ENCODE measurements around the gene KAT6B. TPM values are rescaled to one million over a fixed set of nuclear protein-coding genes. Genes with fewer than 3 reads are reported as not detected.
"Not testable (repeated sequence)": the region's sequence is repeated elsewhere in the genome, so short reads cannot be mapped to it uniquely, and the experiment has no call there.

KAT6B gene
- total RNA-seq, 1 donor from 2014 or later: 24.6 TPM

DNA sequence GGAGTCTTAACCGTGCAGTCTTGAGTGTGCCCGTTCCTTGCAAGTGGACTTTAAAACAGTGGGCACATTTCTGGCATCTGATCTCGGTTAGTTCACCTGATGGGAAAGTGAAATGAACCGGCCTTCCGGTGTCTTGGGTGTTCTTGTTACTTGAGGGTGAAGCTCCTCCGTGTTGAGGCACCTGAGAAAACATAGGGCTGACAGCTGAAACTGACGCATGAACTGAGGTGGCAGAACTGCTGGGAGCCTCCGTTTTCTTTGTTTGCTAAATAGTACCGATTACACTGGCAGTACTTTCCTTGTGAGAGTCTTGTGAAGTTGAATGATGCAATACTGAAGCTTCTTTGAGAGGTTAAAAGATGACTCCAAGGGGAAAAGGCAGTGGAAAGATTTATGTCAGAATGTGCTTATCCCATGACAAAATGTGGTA is 222.3 kb downstream of the KAT6B start:
- DNase-seq (ENCODE audit: low spot score): no peak
- Mint-ChIP-seq H3K9me3 (no peaks in the 10 kb centered on the region), H3K4me1 (ENCODE audit: low read depth) (peaks cover 26% of the 10 kb centered on the region), H3K27me3 (ENCODE audit: insufficient read depth) (no peaks in the 10 kb centered on the region), H3K4me3 (no peak overlapping the region), H3K27ac (no peak overlapping the region), H3K36me3 (ENCODE audit: low read depth) (no peaks in the 10 kb centered on the region)
- intact Hi-C loops (cut with micrococcal nuclease): no loop called here

DNA sequence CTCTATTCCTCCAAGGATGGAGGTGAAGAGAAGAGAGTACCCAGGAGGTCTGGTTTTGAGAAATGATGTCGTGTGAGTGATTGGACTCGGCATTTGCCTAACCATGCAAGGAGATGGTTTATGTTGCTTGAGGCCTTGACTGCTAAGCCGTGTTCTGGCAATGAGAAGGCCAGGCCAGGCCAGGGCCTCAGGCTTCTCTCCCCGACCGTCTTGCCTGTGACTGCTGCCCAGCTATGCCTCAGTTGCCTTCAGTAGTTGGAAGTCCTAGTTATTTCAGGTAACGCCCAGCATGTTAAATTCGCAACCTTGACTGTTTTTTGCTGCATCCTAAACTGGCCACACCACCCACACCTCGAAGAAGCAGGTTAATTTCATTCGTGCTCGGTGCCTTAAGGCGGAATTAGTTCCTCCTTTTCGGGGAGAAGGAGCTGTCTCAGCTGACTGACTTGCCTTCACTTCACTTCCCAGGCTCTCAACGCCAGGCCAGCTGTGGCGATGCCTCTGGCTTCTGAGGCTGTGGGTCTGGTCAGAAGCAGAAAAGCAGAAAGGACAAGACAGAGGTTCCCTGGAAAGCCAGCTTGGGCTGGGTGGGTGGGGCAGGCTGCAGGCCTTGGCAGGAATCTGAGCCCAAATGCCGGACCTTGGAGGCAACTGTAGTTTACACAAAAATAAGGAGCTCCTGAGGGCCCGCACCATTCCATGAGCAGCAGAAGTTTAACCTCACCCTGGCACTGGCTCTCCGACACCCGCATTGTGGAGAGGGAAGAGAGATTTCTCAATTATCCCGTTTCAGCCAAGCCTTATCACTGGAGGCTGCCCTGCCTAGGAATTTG is 223.1 kb downstream of the KAT6B start:
- Mint-ChIP-seq H3K27ac (no peak overlapping the region), H3K4me1 (ENCODE audit: low read depth) (peaks cover 17% of the 10 kb centered on the region), H3K27me3 (ENCODE audit: insufficient read depth) (no peaks in the 10 kb centered on the region), H3K9me3 (no peaks in the 10 kb centered on the region), H3K4me3 (no peak overlapping the region), H3K36me3 (ENCODE audit: low read depth) (no peaks in the 10 kb centered on the region)
- no peak for DNase-seq (ENCODE audit: low spot score)
- intact Hi-C loops (cut with micrococcal nuclease): no loop called here

DNA sequence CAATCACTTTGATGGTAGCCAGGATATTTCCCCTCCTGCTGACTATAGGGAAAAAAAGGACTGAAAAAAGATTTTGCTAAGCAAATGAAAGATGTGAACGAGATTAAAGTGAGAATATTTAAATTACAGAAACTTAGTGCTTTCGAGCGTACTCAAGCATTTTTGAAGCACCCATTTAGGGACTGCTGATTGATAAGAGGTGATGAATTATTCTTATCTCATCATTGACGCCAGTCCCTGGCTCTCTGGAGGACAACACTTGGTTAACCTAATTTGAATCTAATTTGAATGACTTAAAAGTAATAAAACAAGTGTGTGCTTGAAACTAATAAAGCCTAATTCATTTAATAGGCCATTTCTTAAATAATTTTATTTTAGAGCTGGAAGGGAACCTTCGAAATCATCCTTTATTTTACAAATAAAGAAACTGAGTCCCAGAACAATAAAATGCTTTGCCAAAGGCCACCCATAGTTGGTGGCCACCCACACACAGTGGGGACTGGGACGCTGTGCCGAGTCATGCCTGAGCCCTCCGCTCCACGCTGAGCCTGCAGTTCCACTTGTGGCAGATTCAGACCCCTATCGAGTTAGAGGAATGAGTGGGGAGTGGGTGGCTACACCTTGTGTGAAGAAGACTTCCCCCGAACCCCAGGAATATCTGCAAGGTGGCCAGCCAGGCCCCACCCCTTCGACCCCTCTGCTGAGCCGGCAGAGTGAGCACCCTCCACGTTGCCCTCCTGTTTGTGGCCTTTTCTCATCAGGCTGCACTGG is 223.9 kb downstream of the KAT6B start:
- intact Hi-C loops (cut with micrococcal nuclease): no loop called here
- no peak overlapping the region for H3K27ac Mint-ChIP-seq
- DNase-seq (ENCODE audit: low spot score): no peak
- H3K9me3 Mint-ChIP-seq: no peaks in the 10 kb centered on the region
- no peaks in the 10 kb centered on the region for H3K36me3 Mint-ChIP-seq (ENCODE audit: low read depth)
- H3K27me3 Mint-ChIP-seq (ENCODE audit: insufficient read depth): no peaks in the 10 kb centered on the region
- peaks cover 15% of the 10 kb centered on the region for H3K4me1 Mint-ChIP-seq (ENCODE audit: low read depth)
- H3K4me3 Mint-ChIP-seq: no peak overlapping the region

DNA sequence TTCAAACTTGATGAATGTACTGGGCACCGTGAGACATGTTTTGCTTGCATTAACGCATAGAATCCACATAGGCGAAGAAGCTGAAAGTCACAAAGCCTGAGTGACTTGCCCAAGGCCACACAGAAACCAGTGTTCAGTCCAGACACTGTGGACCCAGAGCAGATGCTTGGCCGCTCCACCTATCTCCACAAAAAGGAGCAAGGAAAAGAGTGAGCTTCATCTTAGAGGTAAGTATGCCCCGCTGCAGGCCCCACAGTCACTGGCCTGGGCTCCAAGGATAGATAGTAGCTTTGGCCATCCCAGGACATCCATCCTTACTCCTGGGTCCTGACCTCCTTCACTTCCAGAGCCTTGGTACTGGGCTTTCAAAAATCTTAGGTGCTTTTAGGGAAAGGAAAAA is 224.9 kb downstream of the KAT6B start:
- H3K4me1 Mint-ChIP-seq (ENCODE audit: low read depth): peaks cover 23% of the 10 kb centered on the region
- intact Hi-C loops (cut with micrococcal nuclease): no loop called here
- no peaks in the 10 kb centered on the region for H3K36me3 Mint-ChIP-seq (ENCODE audit: low read depth)
- no peak for DNase-seq (ENCODE audit: low spot score)
- H3K9me3 Mint-ChIP-seq: no peaks in the 10 kb centered on the region
- H3K4me3 Mint-ChIP-seq: no peak overlapping the region
- H3K27ac Mint-ChIP-seq: no peak overlapping the region
- H3K27me3 Mint-ChIP-seq (ENCODE audit: insufficient read depth): no peaks in the 10 kb centered on the region

DNA sequence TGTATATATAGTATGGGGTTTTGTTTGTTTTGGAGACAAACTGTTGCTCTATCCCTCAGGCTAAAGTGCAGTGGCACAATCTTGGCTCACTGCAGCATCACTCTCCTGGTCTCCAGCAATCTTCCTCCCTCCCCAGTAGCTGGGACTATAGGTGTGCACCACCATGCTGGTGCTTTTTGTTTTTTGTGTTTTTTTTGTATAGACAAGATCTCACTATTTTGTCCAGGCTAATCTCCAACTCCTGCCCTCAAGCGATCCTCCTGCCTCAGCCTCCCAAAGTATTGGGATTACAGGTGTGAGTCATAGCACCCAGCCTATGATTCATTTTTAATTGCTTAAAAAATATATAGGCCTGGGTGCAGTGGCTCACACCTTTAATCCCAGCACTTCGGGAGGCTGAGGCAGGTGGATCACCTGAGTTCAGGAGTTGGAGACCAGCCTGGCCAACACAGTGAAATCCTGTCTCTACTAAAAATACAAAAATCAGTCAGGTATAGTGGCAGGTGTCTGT is 229.6 kb downstream of the KAT6B start:
- H3K4me3 Mint-ChIP-seq; H3K27ac Mint-ChIP-seq; DNase-seq (ENCODE audit: low spot score); H3K36me3 Mint-ChIP-seq (ENCODE audit: low read depth); intact Hi-C loops (cut with micrococcal nuclease); H3K27me3 Mint-ChIP-seq (ENCODE audit: insufficient read depth); H3K9me3 Mint-ChIP-seq; H3K4me1 Mint-ChIP-seq (ENCODE audit: low read depth): not testable (repeated sequence)

DNA sequence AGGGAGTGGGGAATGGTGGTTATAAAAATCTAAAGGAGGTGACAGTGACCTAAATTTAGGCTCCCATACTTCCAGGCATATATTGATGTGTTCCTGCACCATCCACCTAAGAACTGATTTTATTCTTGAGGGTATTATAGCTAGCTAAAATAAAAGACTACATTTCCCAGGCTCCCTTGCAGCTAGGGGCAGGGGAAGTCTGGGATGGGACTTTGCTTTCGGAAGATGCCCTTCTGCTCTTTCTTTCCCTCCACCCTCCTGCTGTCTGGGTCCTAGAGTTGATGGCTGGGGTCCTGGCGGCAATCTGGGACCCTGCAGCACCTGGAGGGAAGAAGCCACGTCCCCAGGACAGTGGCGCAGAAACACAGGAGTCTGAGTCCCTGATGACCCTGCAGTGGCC is 231.3 kb downstream of the KAT6B start:
- Mint-ChIP-seq H3K27me3 (ENCODE audit: insufficient read depth) (no peaks in the 10 kb centered on the region), H3K4me1 (ENCODE audit: low read depth) (peaks cover 9% of the 10 kb centered on the region), H3K9me3 (no peaks in the 10 kb centered on the region), H3K36me3 (ENCODE audit: low read depth) (peaks cover 2% of the 10 kb centered on the region), H3K27ac (no peak overlapping the region), H3K4me3 (no peak overlapping the region)
- intact Hi-C loops (cut with micrococcal nuclease): no loop called here
- DNase-seq (ENCODE audit: low spot score): no peak

DNA sequence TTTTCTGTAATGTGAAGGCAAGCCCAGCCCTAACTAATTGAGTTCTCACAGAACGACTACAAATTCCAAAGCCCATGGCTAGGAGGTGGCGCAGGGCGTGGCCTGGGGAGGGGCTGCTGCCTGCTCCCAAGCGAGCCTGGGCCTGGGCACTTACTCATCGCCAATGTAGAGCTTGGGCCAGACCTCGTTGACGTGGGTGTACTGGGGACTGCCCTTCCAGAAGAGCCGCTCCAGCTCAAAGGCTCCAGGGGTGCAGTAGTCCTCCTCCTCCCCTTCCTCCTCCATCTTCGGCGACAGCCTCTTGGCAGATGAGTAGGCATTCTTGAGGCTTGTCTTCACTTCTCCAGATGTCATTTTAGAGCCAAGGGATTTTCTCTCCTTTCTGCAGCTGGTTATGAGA is 231.8 kb downstream of the KAT6B start:
- no peak overlapping the region for H3K4me3 Mint-ChIP-seq
- H3K9me3 Mint-ChIP-seq: no peaks in the 10 kb centered on the region
- H3K27ac Mint-ChIP-seq: no peak overlapping the region
- no peaks in the 10 kb centered on the region for H3K27me3 Mint-ChIP-seq (ENCODE audit: insufficient read depth)
- peaks cover 9% of the 10 kb centered on the region for H3K4me1 Mint-ChIP-seq (ENCODE audit: low read depth)
- intact Hi-C loops (cut with micrococcal nuclease): no loop called here
- no peak for DNase-seq (ENCODE audit: low spot score)
- peaks cover 2% of the 10 kb centered on the region for H3K36me3 Mint-ChIP-seq (ENCODE audit: low read depth)

DNA sequence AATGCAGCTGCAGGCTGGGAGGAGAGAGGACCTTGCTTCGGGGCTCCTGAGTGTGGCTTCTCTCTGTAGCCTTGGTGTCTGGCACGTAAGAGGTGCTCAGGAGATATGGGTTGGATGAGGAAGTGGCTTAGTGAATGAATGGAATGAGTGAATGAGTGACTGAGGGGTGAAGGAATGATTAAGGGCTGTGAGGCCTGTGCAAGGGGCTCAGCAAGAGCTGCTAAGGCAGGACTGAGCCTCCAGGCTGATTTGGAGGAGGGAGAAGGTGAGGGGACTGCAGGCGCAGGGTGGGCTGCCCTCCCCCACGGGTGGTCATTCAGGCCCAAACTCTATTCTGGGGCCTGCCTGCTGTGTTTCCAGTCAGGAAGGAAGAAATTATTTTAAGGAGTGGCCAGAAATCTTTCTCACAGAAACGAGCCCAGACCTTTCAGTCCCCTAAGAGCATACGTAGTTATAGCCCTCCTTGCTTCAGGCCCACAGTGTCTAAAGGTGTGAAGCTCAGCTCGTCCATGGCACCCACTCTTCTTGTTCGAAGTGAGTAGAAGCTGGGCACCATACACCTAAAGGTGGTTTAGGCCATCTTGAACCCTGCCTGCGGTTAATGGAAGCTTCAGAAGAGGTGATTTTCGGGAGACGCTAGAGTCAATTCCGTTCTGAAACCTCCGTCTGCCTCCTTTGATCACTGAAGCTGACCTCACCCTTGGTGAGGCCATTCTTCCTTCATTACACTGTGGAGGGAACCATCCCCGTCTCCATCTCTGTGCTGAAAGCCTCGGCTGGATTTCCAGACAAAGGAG is 235.5 kb downstream of the KAT6B start:
- no peaks in the 10 kb centered on the region for H3K27me3 Mint-ChIP-seq (ENCODE audit: insufficient read depth)
- no peak for DNase-seq (ENCODE audit: low spot score)
- H3K4me3 Mint-ChIP-seq: no peak overlapping the region
- no peaks in the 10 kb centered on the region for H3K9me3 Mint-ChIP-seq
- H3K36me3 Mint-ChIP-seq (ENCODE audit: low read depth): peaks cover 2% of the 10 kb centered on the region
- intact Hi-C loops (cut with micrococcal nuclease): no loop called here
- H3K27ac Mint-ChIP-seq: no peak overlapping the region
- no peaks in the 10 kb centered on the region for H3K4me1 Mint-ChIP-seq (ENCODE audit: low read depth)

DNA sequence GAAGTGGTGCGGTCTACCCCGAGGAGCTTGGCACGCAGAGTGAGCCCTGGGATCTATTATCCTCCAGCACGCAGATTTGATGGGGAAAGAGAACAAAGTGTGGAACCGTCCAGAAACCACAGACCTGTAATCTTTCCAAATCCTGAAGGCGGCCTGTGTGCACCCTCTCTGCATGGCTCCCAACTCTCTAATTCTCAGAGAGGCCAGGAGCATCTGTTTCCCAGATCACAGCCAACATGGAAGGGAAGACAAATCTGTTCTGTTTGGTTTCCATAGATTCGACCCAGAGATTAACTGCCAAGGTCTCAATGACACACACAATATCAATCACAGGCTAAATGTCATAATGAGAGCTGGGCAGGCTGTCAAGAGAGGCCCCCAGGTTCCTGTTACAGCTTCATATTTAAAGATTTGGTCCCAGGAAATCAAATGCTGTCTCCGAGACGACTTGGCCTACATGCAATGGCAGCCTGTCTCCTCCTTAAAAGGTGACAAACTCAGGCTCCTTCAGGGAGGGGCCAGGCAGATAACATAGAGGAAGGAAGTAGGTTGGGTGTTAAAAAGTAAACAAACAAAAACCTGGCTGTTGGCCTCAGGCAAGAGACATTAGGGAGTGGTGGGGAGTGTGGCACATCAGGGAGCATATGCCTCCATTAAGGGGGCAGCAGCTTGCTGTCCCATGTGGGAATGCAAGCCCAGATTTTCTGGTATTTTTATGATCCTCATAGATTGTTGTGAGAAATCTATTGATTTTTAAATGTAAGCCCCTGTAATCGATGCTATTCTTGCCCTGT is 236.3 kb downstream of the KAT6B start:
- Mint-ChIP-seq H3K9me3 (no peaks in the 10 kb centered on the region), H3K4me1 (ENCODE audit: low read depth) (no peaks in the 10 kb centered on the region), H3K4me3 (no peak overlapping the region), H3K36me3 (ENCODE audit: low read depth) (peaks cover 2% of the 10 kb centered on the region), H3K27me3 (ENCODE audit: insufficient read depth) (no peaks in the 10 kb centered on the region), H3K27ac (no peak overlapping the region)
- intact Hi-C loops (cut with micrococcal nuclease): no loop called here
- DNase-seq (ENCODE audit: low spot score): no peak

DNA sequence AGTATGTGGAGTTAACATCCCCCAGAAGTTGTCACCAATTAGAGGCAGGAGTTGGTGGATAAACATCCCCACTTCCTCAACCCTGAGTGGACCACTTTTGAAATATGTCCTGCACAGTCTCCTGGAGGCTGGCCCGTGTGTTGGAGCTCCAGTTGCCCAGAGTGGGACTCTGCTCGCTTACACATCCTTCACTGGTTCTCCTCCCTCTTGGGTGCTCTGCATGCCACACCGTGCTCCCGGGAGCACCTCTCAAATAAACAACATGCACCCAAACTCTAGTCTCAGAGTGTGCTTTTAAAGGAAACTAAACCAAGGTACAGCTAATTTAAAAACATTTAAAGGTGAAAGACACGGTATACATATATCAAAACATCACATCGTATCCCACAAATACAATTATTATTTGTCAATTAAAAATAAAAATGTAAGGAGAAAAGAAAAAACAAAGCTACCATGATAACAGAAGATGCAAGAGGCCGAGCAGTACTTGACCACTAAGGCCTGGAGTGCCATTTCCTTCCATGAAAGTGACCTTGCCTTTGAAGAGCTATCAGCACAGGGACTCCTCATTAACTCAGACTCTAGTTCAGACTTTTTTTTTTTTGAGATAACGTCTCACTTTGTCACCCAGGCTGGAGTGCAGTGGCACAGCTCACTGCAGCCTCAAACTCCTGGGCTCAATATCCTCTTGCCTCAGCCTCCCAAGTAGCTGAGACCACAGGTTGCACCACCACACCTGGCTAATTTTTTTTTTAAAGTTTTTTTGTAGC is 237.2 kb downstream of the KAT6B start:
- Mint-ChIP-seq H3K27me3 (ENCODE audit: insufficient read depth) (no peaks in the 10 kb centered on the region), H3K4me1 (ENCODE audit: low read depth) (no peaks in the 10 kb centered on the region), H3K4me3 (no peak overlapping the region), H3K36me3 (ENCODE audit: low read depth) (peaks cover 2% of the 10 kb centered on the region), H3K9me3 (no peaks in the 10 kb centered on the region), H3K27ac (no peak overlapping the region)
- no peak for DNase-seq (ENCODE audit: low spot score)
- intact Hi-C loops (cut with micrococcal nuclease): no loop called here

DNA sequence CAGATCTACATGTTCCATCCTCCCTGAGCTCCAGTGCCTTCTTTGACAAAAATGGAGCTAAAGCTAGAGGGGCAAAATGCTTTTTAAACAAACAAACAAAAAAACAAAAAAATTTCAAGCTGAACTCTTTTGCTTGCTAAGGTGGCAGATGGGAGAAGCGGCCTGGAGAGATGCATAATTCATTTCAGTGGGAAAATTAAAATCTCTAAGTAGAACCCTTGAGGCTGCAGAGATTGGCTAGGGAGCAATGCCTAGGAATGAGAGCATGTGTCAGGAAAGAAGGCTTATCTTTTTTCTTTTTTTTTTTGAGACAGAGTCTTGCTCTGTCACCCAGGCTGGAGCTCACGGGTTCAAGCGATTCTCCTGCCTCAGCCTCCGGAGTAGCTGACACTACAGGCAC is 238.7 kb downstream of the KAT6B start:
- no peaks in the 10 kb centered on the region for H3K36me3 Mint-ChIP-seq (ENCODE audit: low read depth)
- H3K27ac Mint-ChIP-seq: no peak overlapping the region
- H3K4me1 Mint-ChIP-seq (ENCODE audit: low read depth): no peaks in the 10 kb centered on the region
- no peaks in the 10 kb centered on the region for H3K9me3 Mint-ChIP-seq
- DNase-seq (ENCODE audit: low spot score): no peak
- intact Hi-C loops (cut with micrococcal nuclease): no loop called here
- no peak overlapping the region for H3K4me3 Mint-ChIP-seq
- no peaks in the 10 kb centered on the region for H3K27me3 Mint-ChIP-seq (ENCODE audit: insufficient read depth)

DNA sequence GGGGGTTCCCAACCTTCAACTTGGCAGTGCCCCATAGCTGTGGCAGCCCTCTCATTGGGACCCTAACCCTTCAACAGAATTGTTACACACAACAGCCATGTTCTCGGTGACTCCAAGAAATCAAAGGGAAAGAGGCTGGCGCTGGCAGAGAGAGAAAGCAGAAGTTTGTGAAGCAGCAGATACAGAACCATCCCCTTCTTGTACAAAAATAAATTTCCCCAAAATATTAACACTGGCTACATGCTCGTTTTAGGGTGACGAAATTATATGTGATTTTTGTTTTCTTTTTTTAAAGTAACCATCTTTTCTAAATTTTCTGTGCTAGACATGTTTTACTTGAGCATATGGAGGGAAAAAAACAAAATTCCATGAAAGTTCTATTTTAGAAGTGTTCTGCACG is 239.9 kb downstream of the KAT6B start:
- Mint-ChIP-seq H3K9me3 (no peaks in the 10 kb centered on the region), H3K36me3 (ENCODE audit: low read depth) (no peaks in the 10 kb centered on the region), H3K4me3 (no peak overlapping the region), H3K27ac (no peak overlapping the region), H3K27me3 (ENCODE audit: insufficient read depth) (no peaks in the 10 kb centered on the region), H3K4me1 (ENCODE audit: low read depth) (peaks cover 5% of the 10 kb centered on the region)
- intact Hi-C loops (cut with micrococcal nuclease): no loop called here
- DNase-seq (ENCODE audit: low spot score): no peak

All from activated T-helper 1 cell treated with anti-CD3 and anti-CD28 coated beads, Interleukin-12 subunit alpha, Interleukin-12 subunit beta, Interleukin-2, Interleukin-4 antibody, amounts not matched to agents 30 ng/mL and 10 ng/mL and 1 ng/mL, durations not matched to agents 14 hours and 24 hours and 36 hours (primary cell).